Keratinocyte (primary cell): ENCODE data around the gene ATP1A4. TPM values are rescaled to one million over a fixed set of nuclear protein-coding genes. Genes with fewer than 3 reads are reported as not detected.

Source experiments
- DNase-seq: peaks from one replicate; pipeline ENCODE4 v3.0.0-alpha.2; 2011; ENCODE audit warnings: low read depth, missing footprints, low spot score
- FAIRE-seq: peaks from 2 replicates; lab custom pipeline; 2011; peaks lifted over from hg19 to GRCh38; lab: Jason Lieb, UNC
- H2AFZ ChIP-seq: 2 replicates; pipeline ENCODE4 v1.6.0; 2012; ENCODE audit warnings: low read length, control low read depth, inconsistent platforms; ENCODE audit not compliant: control insufficient read depth
- H3K27ac ChIP-seq: 2 replicates; pipeline ENCODE4 v1.5.1; 2011; ENCODE audit warnings: low read length; ENCODE audit not compliant: control insufficient read depth, insufficient read depth
- H3K27me3 ChIP-seq: 3 replicates; pipeline ENCODE4 v1.6.0; 2011; ENCODE audit warnings: low read length; ENCODE audit not compliant: control insufficient read depth, insufficient read depth; ENCODE audit errors: extremely low read depth
- H3K36me3 ChIP-seq, 2 experiments: 2 replicates in 1 of 2; 3 replicates in 1 of 2; pipeline ENCODE4 v1.5.1; 2011; ENCODE audit warnings: low read length in 2 of 2, mild to moderate bottlenecking in 1 of 2; ENCODE audit not compliant: control insufficient read depth in 2 of 2, insufficient read depth in 2 of 2; ENCODE audit errors: extremely low read depth in 1 of 2
- H3K4me1 ChIP-seq: 3 replicates; pipeline ENCODE4 v1.5.1; 2011; ENCODE audit warnings: low read length; ENCODE audit not compliant: control insufficient read depth, insufficient read depth; ENCODE audit errors: extremely low read depth
- H3K4me2 ChIP-seq: 3 replicates; pipeline ENCODE4 v1.6.0; 2011; ENCODE audit warnings: low read depth, low read length; ENCODE audit not compliant: control insufficient read depth, insufficient read depth; ENCODE audit errors: extremely low read depth
- H3K4me3 ChIP-seq, 3 experiments: fragments of 200-600 bp in 1 of 3; sonication (generic) in 1 of 3; 2 replicates in 2 of 3; 3 replicates in 1 of 3; pipeline ENCODE4 v1.5.1; 2011 to 2016; ENCODE audit warnings: low read length in 3 of 3, mild to moderate bottlenecking in 3 of 3, control low read depth in 2 of 3, inconsistent platforms in 1 of 3, low read depth in 1 of 3, mixed read lengths in 1 of 3, mixed run types in 1 of 3, moderate library complexity in 1 of 3; ENCODE audit not compliant: control insufficient read depth in 2 of 3, insufficient read depth in 2 of 3; ENCODE audit errors: extremely low read depth in 1 of 3
- H3K79me2 ChIP-seq: 2 replicates; pipeline ENCODE4 v1.6.0; 2012; ENCODE audit warnings: low read length; ENCODE audit not compliant: control insufficient read depth, insufficient read depth
- H3K9ac ChIP-seq: 3 replicates; pipeline ENCODE4 v1.6.0; 2011; ENCODE audit warnings: low read length; ENCODE audit not compliant: control insufficient read depth, insufficient read depth; ENCODE audit errors: extremely low read depth
- H3K9me1 ChIP-seq: 3 replicates; pipeline ENCODE4 v1.6.0; 2011; ENCODE audit warnings: low read length; ENCODE audit not compliant: control insufficient read depth, insufficient read depth; ENCODE audit errors: extremely low read depth
- H3K9me3 ChIP-seq: 2 replicates; pipeline ENCODE4 v1.5.1; 2012; ENCODE audit warnings: low read depth, low read length; ENCODE audit not compliant: control insufficient read depth
- H4K20me1 ChIP-seq: 3 replicates; pipeline ENCODE4 v1.6.0; 2011; ENCODE audit warnings: low read length; ENCODE audit not compliant: control insufficient read depth, insufficient read depth; ENCODE audit errors: extremely low read depth
- EZH2 ChIP-seq: IDR thresholded peaks from one replicate; pipeline ENCODE4 v1.6.1; 2012; ENCODE audit warnings: inconsistent platforms, mild to moderate bottlenecking, low read length, moderate library complexity
- dilution Hi-C: fragments of 300-500 bp; cut with MboI; formaldehyde crosslinking; loops from one replicate; pipeline ENCODE4 v1.7.0; 2020; ENCODE audit warnings: low sequenced_read_pairs; ENCODE audit not compliant: extremely low pct_ligation_motif_present
- polyA plus RNA-seq, 5 experiments: library from polyadenylated mRNA; depleted of rRNA in 3 of 5; stranded (reverse) in 3 of 5; stranded (forward) in 1 of 5; unstranded in 1 of 5; fragments of >200 nt; gene quantifications; 1 replicate in 1 of 5; 2 replicates in 3 of 5; 3 replicates in 1 of 5; pipeline versions ENCODE4 v1.2.1 to v1.2.3, GENCODE V29; 2011 to 2012; ENCODE audit warnings: missing spikeins in 2 of 5, low read depth in 1 of 5, low replicate concordance in 1 of 5
- TF ChIP-seq, protein P1 (sequence below), 3 experiments: IDR thresholded peaks in 1 of 3; conservative IDR thresholded peaks in 1 of 3; optimal IDR thresholded peaks in 1 of 3; 2 replicates in 2 of 3; 3 replicates in 1 of 3; pipeline versions ENCODE3 to v1.5.1; 2011; ENCODE audit warnings: low read length in 3 of 3, mild to moderate bottlenecking in 3 of 3, moderate library complexity in 2 of 3, control low read depth in 1 of 3, inconsistent platforms in 1 of 3; ENCODE audit not compliant: insufficient read depth in 2 of 3; ENCODE audit errors: extremely low read depth in 1 of 3

ATP1A4 gene
- polyA plus RNA-seq, 1 donor (not counting 4 experiments of a cell fraction or from before 2014, with no cell fraction given), result not detected

DNA sequence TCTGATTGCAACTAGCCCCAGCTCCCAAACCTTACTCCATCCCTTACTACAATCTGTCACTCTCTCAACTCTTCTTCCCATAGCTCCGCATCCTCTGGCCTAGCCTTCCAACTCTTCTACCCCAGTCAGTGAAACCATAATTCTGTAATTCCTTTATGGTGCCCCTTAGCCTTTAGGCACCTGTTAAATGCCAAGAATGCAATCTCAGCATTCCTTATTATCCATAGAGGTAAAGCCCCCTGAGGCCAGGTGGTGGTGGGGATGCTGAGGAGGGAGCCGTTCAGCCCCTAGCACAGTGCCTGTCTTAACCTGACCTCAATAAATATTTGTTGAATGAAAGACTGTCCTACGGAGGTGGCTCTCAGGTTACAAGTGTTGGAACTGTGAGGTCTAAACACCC, 21.8 kb upstream of the ATP1A4 start:
- H3K36me3 ChIP-seq, result no peaks in the 10 kb centered on the region
- no peaks in the 10 kb centered on the region for H3K9me3 ChIP-seq
- no peak for DNase-seq
- no peaks in the 10 kb centered on the region for H4K20me1 ChIP-seq
- peaks cover 13% of the 10 kb centered on the region for H3K4me1 ChIP-seq
- no peak overlapping the region for H3K4me2 ChIP-seq
- no peak for FAIRE-seq
- H3K27ac ChIP-seq, result no peak overlapping the region
- dilution Hi-C loops, result no loop called here
- TF ChIP-seq, protein P1, sequence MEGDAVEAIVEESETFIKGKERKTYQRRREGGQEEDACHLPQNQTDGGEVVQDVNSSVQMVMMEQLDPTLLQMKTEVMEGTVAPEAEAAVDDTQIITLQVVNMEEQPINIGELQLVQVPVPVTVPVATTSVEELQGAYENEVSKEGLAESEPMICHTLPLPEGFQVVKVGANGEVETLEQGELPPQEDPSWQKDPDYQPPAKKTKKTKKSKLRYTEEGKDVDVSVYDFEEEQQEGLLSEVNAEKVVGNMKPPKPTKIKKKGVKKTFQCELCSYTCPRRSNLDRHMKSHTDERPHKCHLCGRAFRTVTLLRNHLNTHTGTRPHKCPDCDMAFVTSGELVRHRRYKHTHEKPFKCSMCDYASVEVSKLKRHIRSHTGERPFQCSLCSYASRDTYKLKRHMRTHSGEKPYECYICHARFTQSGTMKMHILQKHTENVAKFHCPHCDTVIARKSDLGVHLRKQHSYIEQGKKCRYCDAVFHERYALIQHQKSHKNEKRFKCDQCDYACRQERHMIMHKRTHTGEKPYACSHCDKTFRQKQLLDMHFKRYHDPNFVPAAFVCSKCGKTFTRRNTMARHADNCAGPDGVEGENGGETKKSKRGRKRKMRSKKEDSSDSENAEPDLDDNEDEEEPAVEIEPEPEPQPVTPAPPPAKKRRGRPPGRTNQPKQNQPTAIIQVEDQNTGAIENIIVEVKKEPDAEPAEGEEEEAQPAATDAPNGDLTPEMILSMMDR (optimal IDR thresholded peaks at IDR 0.05 in 1 of 3, IDR thresholded peaks at IDR 0.05 in 1 of 3, conservative IDR thresholded peaks at IDR 0.05 in 1 of 3; ENCODE audit: extremely low read depth in 1 of 3, insufficient read depth in 2 of 3, low read length in 3 of 3), result no peak
- TF ChIP-seq EZH2, result no peak
- no peaks in the 10 kb centered on the region for H3K9me1 ChIP-seq
- peaks cover 17% of the 10 kb centered on the region for H3K27me3 ChIP-seq
- no peak overlapping the region for H2AFZ ChIP-seq
- H3K79me2 ChIP-seq, result no peaks in the 10 kb centered on the region
- H3K4me3 ChIP-seq, result no peak overlapping the region
- no peak overlapping the region for H3K9ac ChIP-seq

DNA sequence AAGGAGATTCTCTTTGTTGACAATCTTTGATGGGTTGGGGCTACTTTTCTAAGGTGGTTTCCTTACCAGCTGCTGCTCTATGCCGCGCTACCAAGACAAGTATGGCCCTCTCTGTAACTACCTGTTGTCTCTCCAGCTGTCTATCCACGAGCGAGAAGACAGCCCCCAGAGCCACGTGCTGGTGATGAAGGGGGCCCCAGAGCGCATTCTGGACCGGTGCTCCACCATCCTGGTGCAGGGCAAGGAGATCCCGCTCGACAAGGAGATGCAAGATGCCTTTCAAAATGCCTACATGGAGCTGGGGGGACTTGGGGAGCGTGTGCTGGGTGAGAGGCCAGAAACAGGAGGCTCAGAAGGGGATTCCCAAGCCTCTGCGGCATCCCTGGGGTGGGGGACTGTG, 21.4 kb upstream of the ATP1A4 start:
- dilution Hi-C loops, result no loop called here
- H3K4me1 ChIP-seq, result peaks cover 9% of the 10 kb centered on the region
- no peak overlapping the region for H3K4me2 ChIP-seq
- H3K27ac ChIP-seq, result no peak overlapping the region
- no peak overlapping the region for H2AFZ ChIP-seq
- peaks cover 17% of the 10 kb centered on the region for H3K27me3 ChIP-seq
- no peaks in the 10 kb centered on the region for H3K9me1 ChIP-seq
- H3K9ac ChIP-seq, result no peak overlapping the region
- H3K36me3 ChIP-seq, result no peaks in the 10 kb centered on the region
- no peak for FAIRE-seq
- TF ChIP-seq, protein P1 (optimal IDR thresholded peaks at IDR 0.05 in 1 of 3, IDR thresholded peaks at IDR 0.05 in 1 of 3, conservative IDR thresholded peaks at IDR 0.05 in 1 of 3; ENCODE audit: extremely low read depth in 1 of 3, insufficient read depth in 2 of 3, low read length in 3 of 3), result no peak
- no peak for TF ChIP-seq EZH2
- H3K4me3 ChIP-seq, result no peak overlapping the region
- H4K20me1 ChIP-seq, result no peaks in the 10 kb centered on the region
- H3K79me2 ChIP-seq, result no peaks in the 10 kb centered on the region
- H3K9me3 ChIP-seq, result no peaks in the 10 kb centered on the region
- DNase-seq, result no peak
